ENCODE data around the gene ARFRP1.

GRCh38 chr20:63751471-63752271 is 43.9 kb upstream of the ARFRP1 start:
- no peak for TF ChIP-seq CTCF (IDR thresholded peaks at IDR 0.05)
- no peak for TF ChIP-seq EZH2 (IDR thresholded peaks at IDR 0.05; ENCODE audit: borderline replicate concordance, insufficient read depth, low read depth, low read length, poor library complexity, severe bottlenecking)
